NB4 (cell line): ENCODE results near the gene GH1.

Experiments used
- POLR2A ChIP-seq: IDR thresholded peaks from 2 replicates; pipeline ENCODE4 v1.6.1; 2011; ENCODE audit warnings: mild to moderate bottlenecking; ENCODE audit not compliant: insufficient read length; ENCODE audit errors: extremely low read depth
- TF ChIP-seq, protein P1 (sequence below): IDR thresholded peaks from one replicate; pipeline ENCODE4 v1.5.1; 2012; ENCODE audit warnings: low read depth, low read length

GRCh38 chr17:63956296-63956920 lies 37.8 kb upstream of the GH1 start:
- TF ChIP-seq, protein P1, sequence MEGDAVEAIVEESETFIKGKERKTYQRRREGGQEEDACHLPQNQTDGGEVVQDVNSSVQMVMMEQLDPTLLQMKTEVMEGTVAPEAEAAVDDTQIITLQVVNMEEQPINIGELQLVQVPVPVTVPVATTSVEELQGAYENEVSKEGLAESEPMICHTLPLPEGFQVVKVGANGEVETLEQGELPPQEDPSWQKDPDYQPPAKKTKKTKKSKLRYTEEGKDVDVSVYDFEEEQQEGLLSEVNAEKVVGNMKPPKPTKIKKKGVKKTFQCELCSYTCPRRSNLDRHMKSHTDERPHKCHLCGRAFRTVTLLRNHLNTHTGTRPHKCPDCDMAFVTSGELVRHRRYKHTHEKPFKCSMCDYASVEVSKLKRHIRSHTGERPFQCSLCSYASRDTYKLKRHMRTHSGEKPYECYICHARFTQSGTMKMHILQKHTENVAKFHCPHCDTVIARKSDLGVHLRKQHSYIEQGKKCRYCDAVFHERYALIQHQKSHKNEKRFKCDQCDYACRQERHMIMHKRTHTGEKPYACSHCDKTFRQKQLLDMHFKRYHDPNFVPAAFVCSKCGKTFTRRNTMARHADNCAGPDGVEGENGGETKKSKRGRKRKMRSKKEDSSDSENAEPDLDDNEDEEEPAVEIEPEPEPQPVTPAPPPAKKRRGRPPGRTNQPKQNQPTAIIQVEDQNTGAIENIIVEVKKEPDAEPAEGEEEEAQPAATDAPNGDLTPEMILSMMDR: no peak
- TF ChIP-seq POLR2A: no peak
